ENCODE results near the gene GRIN1.

GRIN1 gene

GRCh38 chr9:137164370-137165249, 25.7 kb downstream of the GRIN1 start:
- no peak for DNase-seq (ENCODE audit: low read depth)

- no peak for DNase-seq (ENCODE audit: low read depth)
Observed at GRCh38 chr9:137165250-137165836, 26.4 kb downstream of the GRIN1 start.

GRCh38 chr9:137166380-137167229, 27.7 kb downstream of the GRIN1 start:
- no peak for DNase-seq (ENCODE audit: low read depth)

- no peak for DNase-seq (ENCODE audit: low read depth)
Observed at GRCh38 chr9:137167277-137167746, 28.4 kb downstream of the GRIN1 start.

- no peak for DNase-seq (ENCODE audit: low read depth)
Observed at GRCh38 chr9:137167747-137168572, 29.0 kb downstream of the GRIN1 start.

GRCh38 chr9:137168573-137168903, 29.6 kb downstream of the GRIN1 start:
- DNase-seq (ENCODE audit: low read depth), result no peak

- no peak for DNase-seq (ENCODE audit: low read depth)
Observed at GRCh38 chr9:137168904-137169856, 30.2 kb downstream of the GRIN1 start.

GRCh38 chr9:137169896-137170358, 31.0 kb downstream of the GRIN1 start, which contains the start of gene LRRC26:
Gene LRRC26 (minus strand): TSS chr9:137170051. CDS start chr9:137169943, 108 bp downstream.
- DNase-seq (ENCODE audit: low read depth), result no peak

GRCh38 chr9:137170486-137171148, 31.7 kb downstream of the GRIN1 start:
- no peak for DNase-seq (ENCODE audit: low read depth)

- no peak for DNase-seq (ENCODE audit: low read depth)
Observed at GRCh38 chr9:137171149-137171900, 32.4 kb downstream of the GRIN1 start.

- no peak for DNase-seq (ENCODE audit: low read depth)
Observed at GRCh38 chr9:137172901-137173795, 34.2 kb downstream of the GRIN1 start.

- no peak for DNase-seq (ENCODE audit: low read depth)
Observed at GRCh38 chr9:137173796-137174664, 35.1 kb downstream of the GRIN1 start.

- DNase-seq (ENCODE audit: low read depth), result no peak
Observed at GRCh38 chr9:137174722-137175293, 35.9 kb downstream of the GRIN1 start.

- no peak for DNase-seq (ENCODE audit: low read depth)
Observed at GRCh38 chr9:137175345-137175961, 36.5 kb downstream of the GRIN1 start.

- DNase-seq (ENCODE audit: low read depth), result no peak
Observed at GRCh38 chr9:137176302-137177182, 37.6 kb downstream of the GRIN1 start.
